Thymus (tissue), 11 donors: ENCODE measurements around the gene DENND2A. TPM values are rescaled to one million over a fixed set of nuclear protein-coding genes. Genes with fewer than 3 reads are reported as not detected.
"Not testable (repeated sequence)": the region's sequence is repeated elsewhere in the genome, so short reads cannot be mapped to it uniquely, and the experiment has no call there.

Source experiments
- DNase-seq, 9 donors: peaks; one replicate each; pipeline ENCODE4 v3.0.0-alpha.2; 2013; ENCODE audit warnings: low spot score in 9 of 9, low read depth in 6 of 9, missing footprints in 1 of 9
- H3K27ac ChIP-seq, 2 donors: one replicate each; pipeline ENCODE4 v1.5.1; 2013; ENCODE audit warnings: control low read depth in 1 of 2, low read depth in 1 of 2, low read length in 1 of 2, mild to moderate bottlenecking in 1 of 2, moderate library complexity in 1 of 2
- H3K27me3 ChIP-seq, 2 donors: one replicate each; pipeline ENCODE4 v1.5.1; 2013; ENCODE audit warnings: low read length in 1 of 2; ENCODE audit not compliant: control insufficient read depth in 2 of 2, insufficient read depth in 1 of 2
- H3K36me3 ChIP-seq, 2 donors: one replicate each; pipeline ENCODE4 v1.5.1; 2013; ENCODE audit warnings: low read length in 1 of 2, mild to moderate bottlenecking in 1 of 2, moderate library complexity in 1 of 2; ENCODE audit not compliant: control insufficient read depth in 2 of 2, insufficient read depth in 2 of 2
- H3K4me1 ChIP-seq, 2 donors: one replicate each; pipeline ENCODE4 v1.5.1; 2013; ENCODE audit warnings: low read length in 2 of 2; ENCODE audit not compliant: control insufficient read depth in 2 of 2, insufficient read depth in 2 of 2
- H3K4me3 ChIP-seq, 2 donors: one replicate each; pipeline ENCODE4 v1.5.1; 2013; ENCODE audit warnings: low read length in 2 of 2, control low read depth in 1 of 2, mild to moderate bottlenecking in 1 of 2
- H3K9me3 ChIP-seq, 2 donors: one replicate each; pipeline ENCODE4 v1.5.1; 2013; ENCODE audit warnings: low read length in 1 of 2, mild to moderate bottlenecking in 1 of 2; ENCODE audit not compliant: control insufficient read depth in 2 of 2, insufficient read depth in 1 of 2
- WGBS: extraction: QIAGEN DNeasy Blood & Tissue Kit; methylation state at CpG from one replicate; pipeline ENCODE4 v1.1.7; 2013; 5-methylcytosine and 5-hydroxymethylcytosine counted together
- polyA plus RNA-seq: library from polyadenylated mRNA; stranded (reverse); fragments of 200-250 nt; gene quantifications from one replicate; pipeline ENCODE4 v1.2.3, GENCODE V29; 2013
- total RNA-seq: library from RNA; stranded (reverse); fragments of 120-200 nt; gene quantifications from one replicate; pipeline ENCODE4 v1.2.4, GENCODE V29; 2013
- donor health status: healthy.

The DENND2A gene
- total and polyA plus RNA-seq, 2 donors: 0.80 to 1.0 TPM

GRCh38 chr7:140653319-140654108, 12.9 kb upstream of the DENND2A start:
- no peaks in the 10 kb centered on the region for H3K27me3 ChIP-seq
- WGBS: 37% methylated on average over 15 of the region's 15 CpGs
- H3K9me3 ChIP-seq: no peaks in the 10 kb centered on the region
- DNase-seq: peak in 3 of 9 donors; percentile 29 to 60 (median 48)
- no peak overlapping the region for H3K27ac ChIP-seq
- no peak overlapping the region for H3K4me3 ChIP-seq
- H3K36me3 ChIP-seq: no peaks in the 10 kb centered on the region
- H3K4me1 ChIP-seq: peaks cover 2 to 16% of the 10 kb centered on the region in 2 donors

- no peaks in the 10 kb centered on the region for H3K36me3 ChIP-seq
- H3K27me3 ChIP-seq: peaks cover 0 to 11% of the 10 kb centered on the region in 2 donors
- 82% methylated on average over 12 of the region's 12 CpGs for WGBS
- no peak for DNase-seq
- H3K9me3 ChIP-seq: no peaks in the 10 kb centered on the region
- H3K4me1 ChIP-seq: peaks cover 0 to 2% of the 10 kb centered on the region in 2 donors
- no peak overlapping the region for H3K27ac ChIP-seq
- H3K4me3 ChIP-seq: no peak overlapping the region
Observed at GRCh38 chr7:140650367-140650766, 9.8 kb upstream of the DENND2A start.

DNA sequence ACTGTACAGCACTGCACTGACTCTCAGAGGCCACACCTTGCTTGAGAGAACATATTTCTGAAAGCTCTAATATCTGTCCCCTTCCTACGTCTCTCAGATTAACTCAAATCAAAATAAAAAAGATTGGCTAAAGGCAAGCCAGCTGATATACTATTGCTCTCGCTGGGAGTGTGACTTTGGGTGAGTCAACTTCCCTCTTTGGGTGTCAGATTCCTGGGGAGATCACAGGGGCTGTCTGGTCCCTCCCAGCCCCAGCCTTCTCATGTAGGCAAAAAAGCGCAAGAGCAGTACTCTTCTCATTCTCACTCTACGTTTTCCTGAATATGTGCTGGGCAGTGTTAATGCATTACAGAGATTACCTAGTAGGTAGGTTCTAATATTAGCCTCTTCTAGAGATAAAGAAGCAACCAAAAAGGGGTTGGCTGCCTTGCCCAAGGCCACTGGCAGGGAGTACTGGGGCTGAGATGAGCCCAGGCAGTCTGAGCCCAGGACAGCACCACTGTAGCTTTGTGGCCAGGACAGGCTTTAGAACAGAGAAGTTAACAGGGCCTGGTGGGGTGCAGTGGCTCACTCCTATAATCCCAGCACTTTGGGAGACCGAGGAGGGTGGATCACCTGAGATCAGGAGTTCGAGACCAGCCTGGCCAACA, 9.1 kb upstream of the DENND2A start:
- Histone ChIP-seq H3K27me3 (peaks cover 0 to 16% of the 10 kb centered on the region in 2 donors), H3K36me3 (no peaks in the 10 kb centered on the region), H3K4me1 (peaks cover 0 to 2% of the 10 kb centered on the region in 2 donors), H3K9me3 (no peaks in the 10 kb centered on the region), H3K27ac (no peak overlapping the region), H3K4me3 (no peak overlapping the region)
- WGBS: 91% methylated on average over 6 of the region's 6 CpGs
- DNase-seq: no peak

GRCh38 chr7:140646931-140647647, 6.5 kb upstream of the DENND2A start:
- no peak for DNase-seq
- Histone ChIP-seq H3K27ac (no peak overlapping the region), H3K36me3 (no peaks in the 10 kb centered on the region), H3K27me3 (peaks cover 13 to 39% of the 10 kb centered on the region in 2 donors), H3K4me3 (no peak overlapping the region), H3K4me1 (no peaks in the 10 kb centered on the region), H3K9me3 (no peaks in the 10 kb centered on the region)
- WGBS: 32% methylated on average over 8 of the region's 8 CpGs

GRCh38 chr7:140645166-140645900, 4.7 kb upstream of the DENND2A start:
- Histone ChIP-seq H3K36me3 (no peaks in the 10 kb centered on the region), H3K4me1 (no peaks in the 10 kb centered on the region), H3K4me3 (no peak overlapping the region), H3K27ac (no peak overlapping the region), H3K9me3 (no peaks in the 10 kb centered on the region), H3K27me3 (peaks cover 30 to 54% of the 10 kb centered on the region in 2 donors)
- WGBS: 65% methylated on average over 8 of the region's 8 CpGs
- no peak for DNase-seq

GRCh38 chr7:140644761-140645160, 4.1 kb upstream of the DENND2A start:
- not testable (repeated sequence) for H3K4me3 ChIP-seq, DNase-seq
- WGBS: 94% methylated on average over 13 of the region's 13 CpGs

GRCh38 chr7:140643416-140643815, 2.8 kb upstream of the DENND2A start:
- Histone ChIP-seq H3K4me1 (peaks cover 3 to 7% of the 10 kb centered on the region in 2 donors), H3K36me3 (no peaks in the 10 kb centered on the region), H3K27me3 (peaks cover 45 to 73% of the 10 kb centered on the region in 2 donors), H3K27ac (no peak overlapping the region), H3K4me3 (no peak overlapping the region), H3K9me3 (no peaks in the 10 kb centered on the region)
- no peak for DNase-seq
- 92% methylated on average over 5 of the region's 5 CpGs for WGBS

More at GRCh38 chr7:140644761-140645160, 4.1 kb upstream of the DENND2A start:
- H3K27me3 ChIP-seq: peaks cover 34 to 59% of the 10 kb centered on the region in 2 donors
- H3K27ac ChIP-seq, H3K9me3 ChIP-seq, H3K36me3 ChIP-seq, H3K4me1 ChIP-seq: not testable (repeated sequence)

- Histone ChIP-seq H3K9me3 (no peaks in the 10 kb centered on the region), H3K27me3 (peaks cover 48 to 82% of the 10 kb centered on the region in 2 donors), H3K4me3 (no peak overlapping the region), H3K4me1 (peaks cover 3 to 7% of the 10 kb centered on the region in 2 donors), H3K36me3 (no peaks in the 10 kb centered on the region), H3K27ac (no peak overlapping the region)
- 45% methylated on average over 15 of the region's 15 CpGs for WGBS
- DNase-seq: no peak
Observed at GRCh38 chr7:140641524-140642195, 1.0 kb upstream of the DENND2A start.
